GM21390 (cell line): Measurements from ENCODE around the gene SORCS2.

ENCODE experiments used
- ATAC-seq: cut with Tn5 transposase; IDR thresholded peaks from one replicate; pipeline ENCODE4 v1.9.1; 2021; ENCODE audit not compliant: unreplicated experiment

Gene SORCS2

DNA sequence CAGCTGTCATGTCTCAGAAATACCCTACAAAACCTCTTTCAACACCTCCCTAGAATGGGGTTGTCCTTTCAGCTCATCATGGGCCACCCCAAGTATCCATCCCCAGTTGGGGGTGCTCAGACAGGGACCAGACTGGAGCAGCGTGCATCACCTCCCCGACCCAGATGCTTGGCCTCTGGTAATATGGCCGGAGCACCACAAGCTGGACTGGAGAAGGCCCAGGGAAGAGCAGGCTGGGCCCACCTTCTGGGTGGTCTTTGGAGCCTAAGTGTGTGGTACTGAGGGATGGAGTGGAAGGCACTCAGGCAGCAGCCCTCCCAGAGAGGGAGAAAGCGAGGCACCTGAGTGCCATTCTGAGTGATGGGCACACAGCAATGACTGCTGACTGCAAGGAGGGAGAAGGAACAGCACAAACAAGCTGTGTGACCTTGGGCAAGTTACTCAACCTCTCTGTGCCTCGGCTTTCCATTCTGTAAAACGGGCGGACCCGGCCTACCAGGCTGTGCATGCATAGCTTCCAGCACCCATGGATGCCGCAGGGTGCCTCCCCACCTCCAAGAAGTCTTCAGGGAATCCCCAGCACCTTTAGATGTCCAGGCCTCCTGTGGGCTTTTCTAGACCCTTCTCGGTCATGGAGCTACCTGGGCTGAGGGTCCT is 519.1 kb downstream of the SORCS2 start:
- ATAC-seq: no peak

DNA sequence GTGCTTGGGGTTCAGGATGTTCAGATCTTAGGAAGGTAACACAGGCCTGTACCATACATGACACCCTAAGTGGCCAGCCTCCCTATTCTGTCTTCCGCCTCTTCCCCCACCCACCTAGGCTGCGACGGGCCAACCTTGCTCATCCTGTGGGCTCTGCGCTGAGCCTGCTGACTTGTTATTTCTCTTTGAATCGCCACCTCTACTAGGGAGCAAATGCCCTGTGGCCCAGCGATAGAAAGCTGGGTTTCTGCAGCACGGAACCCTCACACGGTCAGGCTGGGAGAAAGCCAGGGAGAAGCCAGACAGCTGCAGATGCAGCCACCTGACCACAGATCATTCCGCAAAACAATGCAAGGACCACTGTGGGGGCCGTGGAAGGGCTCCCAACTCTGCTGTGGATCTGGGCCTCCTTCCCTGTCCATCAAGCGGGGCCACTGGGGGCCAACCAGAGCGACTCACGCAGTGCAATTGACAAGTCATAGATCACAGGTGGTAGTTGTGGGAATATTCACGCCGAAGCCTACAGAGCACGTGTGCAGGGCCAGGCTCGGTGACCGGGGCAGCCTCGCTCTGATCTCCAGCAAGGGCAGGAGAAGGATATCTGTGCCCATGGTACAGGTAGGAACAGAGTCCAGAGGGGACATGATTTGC is 519.8 kb downstream of the SORCS2 start:
- ATAC-seq: no peak

DNA sequence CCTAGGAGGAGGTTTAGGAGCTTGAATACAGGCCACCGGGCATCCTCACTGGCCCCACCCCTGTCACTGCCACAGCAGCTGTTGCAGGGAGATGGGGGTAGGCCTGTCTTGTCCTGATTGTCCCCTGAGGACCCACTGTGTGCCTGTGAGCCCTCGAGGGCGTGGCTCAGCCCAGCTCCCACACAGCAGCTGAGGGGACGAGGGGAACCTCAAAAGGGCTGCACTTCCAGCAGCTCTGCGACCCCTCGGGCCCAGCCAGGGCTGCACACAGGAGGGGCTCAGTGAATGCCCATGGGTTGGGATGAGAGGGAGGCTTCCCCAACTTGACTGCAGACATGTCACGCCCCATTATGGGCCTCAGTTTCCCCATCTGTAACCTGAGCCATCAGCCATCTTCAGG is 521.4 kb downstream of the SORCS2 start:
- ATAC-seq: no peak

DNA sequence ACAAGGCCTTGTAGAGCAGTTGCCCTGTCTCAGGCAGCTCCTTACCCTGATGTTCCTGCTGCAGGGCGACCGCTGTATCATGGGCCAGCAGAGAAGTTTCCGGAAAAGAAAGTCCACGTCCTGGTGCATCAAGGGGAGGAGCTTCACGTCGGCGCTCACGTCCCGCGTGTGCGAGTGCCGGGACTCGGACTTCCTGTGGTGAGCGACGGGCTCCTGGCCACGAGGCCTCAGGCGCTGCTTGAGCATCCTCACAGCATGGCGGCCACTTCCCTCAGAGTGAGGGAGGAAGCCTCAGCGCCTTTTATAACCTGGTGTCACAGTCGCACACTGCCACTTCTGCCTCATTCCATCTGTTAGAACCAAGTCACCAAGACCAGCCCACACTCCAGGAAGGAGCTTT is 521.8 kb downstream of the SORCS2 start:
- ATAC-seq: no peak

DNA sequence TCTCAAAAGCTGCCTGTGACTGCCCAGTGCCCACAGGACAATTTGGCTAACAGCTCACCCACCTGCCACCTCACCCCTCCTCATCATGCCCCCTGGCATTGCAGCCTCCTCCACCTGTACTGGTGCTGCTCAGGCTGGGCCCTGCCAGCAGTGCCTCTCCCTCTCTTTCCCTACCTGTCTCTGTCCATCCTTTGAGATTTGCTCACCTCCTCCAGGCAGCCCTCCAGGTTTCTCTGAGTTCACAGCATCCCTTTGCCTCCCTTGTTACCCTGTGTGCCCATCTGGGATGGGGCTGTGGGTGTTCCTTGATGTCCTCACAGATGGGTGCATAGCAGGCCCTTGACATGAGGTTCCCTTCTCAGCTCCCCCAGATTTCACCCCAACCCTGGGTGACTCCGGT is 522.4 kb downstream of the SORCS2 start:
- ATAC-seq: no peak

DNA sequence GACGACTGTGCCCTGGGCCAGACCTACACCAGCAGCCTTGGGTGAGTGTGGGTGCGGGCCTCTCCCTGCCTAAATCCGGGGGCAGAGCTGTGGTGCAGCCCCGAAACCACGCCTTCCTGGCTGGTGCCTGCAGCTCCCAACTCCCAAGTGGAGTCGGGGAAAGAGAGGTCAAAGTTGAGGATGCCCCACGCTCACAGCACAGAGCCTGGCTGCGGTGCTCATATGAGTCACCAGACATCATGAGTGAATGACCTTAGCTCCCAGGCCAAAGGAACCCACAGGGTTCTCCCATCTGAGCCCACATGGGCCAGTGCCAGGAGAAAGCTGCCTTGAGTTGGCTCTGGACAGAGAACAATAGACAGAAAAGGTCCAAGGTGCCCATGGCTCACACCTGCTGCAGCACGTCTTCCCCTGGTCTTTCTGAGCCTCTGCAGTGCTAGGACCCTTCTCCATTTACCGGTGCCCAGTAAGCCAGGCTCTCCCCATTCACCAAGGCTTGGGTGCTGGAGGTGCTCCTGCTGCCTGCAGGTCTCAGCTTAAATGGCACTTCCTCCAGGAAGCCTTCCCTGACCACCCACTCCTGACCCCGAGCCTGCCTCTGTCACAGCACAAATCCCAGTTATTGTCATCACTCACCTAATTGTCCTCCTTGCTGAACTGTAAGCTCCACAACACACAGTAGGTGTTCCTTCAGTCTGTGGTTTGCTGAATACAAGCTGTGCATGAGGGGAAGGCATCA is 523.1 kb downstream of the SORCS2 start:
- ATAC-seq: no peak

DNA sequence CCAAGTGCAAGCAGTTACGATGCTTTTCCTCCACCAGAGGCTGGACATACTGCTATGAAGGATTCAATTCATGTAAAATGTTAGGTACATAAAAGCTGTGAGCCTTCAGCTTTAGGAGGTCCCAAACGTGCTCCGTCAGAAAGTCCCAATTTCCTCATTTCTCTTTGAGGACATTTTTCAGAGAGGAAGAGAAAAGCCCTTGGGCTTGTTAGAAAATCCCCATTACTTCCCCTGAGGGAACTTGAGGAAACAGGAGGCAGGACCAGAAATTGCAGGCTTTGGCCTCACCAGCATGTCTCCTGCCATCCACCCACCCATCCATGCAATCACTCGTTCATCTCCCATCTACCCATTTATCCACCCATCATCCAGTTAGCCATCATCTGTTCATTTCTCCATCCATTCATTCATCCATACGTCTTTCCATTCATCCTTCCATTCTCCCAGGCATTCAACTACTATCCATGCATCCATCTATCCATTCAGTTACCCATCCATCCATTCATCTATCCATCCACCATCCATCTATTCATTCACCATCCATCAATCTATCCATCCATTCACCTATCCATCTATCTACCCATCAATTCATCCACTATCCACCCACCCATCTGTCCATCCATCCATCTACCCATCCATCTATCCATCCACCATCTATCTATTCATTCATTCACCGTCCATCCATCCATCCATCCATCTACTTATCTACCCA is 523.8 kb downstream of the SORCS2 start:
- no peak for ATAC-seq

DNA sequence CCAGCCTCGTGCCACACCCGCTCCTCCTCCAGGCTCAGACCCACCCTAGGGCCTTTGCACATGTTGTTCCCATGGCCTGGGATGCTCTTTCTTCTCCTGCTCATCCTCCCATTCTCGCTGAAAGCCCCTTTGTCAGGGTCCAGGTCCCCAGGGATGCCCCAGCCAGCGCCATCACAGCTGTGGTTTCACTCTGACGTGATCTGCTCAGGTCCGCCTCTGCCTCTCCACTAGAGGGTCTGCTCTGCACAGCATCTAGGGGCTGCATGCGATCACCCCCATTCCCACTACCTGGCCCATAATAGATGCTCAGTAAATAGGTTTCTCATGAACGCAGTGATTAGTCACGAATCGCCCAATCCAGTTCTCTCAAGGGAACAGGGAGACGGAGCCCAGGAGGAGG is 524.8 kb downstream of the SORCS2 start:
- ATAC-seq: no peak

DNA sequence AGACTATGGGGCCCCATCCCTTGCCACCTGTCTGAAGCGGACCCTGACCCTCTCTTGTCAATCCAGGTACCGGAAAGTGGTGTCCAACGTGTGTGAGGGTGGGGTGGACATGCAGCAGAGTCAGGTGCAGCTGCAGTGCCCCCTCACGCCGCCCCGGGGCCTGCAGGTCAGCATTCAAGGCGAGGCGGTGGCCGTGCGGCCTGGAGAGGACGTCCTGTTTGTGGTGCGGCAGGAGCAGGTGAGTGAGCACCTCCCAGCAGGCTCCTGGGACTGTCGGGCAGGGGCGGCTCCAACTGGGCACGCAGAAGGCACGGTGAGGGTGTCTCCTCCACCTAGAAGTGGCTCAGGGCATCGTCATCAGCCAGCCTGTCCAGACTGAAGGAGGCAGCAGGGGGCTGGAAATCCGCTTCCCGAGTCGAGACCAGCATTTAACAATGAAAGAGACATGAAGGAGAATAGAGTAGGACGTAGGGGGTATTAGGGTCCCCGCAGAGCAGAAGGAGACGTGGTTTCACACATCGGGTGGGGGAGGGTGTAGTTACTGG is 525.7 kb downstream of the SORCS2 start:
- no peak for ATAC-seq

DNA sequence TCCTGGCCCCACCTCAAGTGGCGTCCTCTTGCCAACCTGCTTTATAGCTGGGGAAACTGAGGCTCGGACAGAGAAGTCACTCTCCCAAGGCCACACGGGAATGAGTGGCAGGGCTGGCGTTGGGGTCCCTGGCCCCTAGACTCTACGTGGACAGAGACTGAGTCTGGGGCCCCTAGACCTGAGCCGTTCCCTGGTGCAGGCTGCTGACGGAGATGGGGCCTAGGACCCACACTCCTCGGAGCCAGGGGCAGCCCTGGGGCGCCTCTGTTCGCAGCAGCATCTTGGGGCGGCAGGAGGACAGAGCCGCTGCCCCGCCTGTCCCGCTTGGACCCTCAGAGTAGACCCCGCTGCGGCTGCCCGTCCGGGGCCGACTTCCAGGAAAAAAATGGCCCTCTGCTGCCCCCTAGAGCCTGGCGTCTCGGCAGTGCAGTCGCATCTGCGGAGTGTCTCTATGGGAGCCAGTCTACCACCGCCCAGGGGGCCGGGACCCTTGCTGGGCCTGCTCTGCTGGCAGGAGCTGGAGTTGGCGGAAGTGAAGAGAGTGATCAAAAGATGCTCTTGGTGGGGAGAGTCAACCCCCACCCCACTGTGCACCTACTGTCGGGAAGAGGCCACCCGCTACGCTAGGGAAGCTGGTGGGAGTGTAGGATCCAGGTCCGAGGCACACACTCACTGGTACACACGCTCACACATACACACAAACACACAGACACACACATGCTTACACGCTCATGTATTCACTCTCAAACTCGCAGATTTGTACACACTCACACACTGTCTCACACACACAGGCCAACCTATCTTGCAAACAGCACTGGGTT is 527.2 kb downstream of the SORCS2 start:
- ATAC-seq: no peak

DNA sequence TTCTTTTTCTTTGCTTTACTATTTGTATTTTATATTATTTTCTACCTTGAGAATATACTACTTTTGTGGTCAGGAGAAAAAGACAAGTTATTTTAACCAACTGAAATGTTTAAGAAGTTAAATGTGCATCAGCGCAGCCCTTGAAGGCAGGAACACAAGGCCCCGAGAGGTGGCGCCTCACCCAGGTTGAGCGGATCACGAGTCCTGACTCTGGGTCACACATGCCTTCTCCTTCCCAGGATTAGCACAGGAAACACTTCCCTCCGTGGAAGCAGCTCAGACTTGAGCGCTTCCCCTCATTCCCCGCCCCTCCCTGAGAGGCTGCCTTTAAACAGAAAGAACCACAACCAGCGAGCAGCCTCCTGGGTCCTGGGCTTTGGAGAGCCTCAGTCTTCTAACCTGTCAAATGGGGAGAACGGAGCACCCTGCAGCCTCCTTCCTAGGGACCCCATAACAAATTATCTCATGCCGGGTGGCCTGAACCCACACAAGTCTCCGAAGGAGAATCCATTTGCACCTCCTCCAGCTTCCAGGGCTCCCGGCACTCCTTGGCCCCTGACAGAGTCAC is 529.7 kb downstream of the SORCS2 start:
- no peak for ATAC-seq

DNA sequence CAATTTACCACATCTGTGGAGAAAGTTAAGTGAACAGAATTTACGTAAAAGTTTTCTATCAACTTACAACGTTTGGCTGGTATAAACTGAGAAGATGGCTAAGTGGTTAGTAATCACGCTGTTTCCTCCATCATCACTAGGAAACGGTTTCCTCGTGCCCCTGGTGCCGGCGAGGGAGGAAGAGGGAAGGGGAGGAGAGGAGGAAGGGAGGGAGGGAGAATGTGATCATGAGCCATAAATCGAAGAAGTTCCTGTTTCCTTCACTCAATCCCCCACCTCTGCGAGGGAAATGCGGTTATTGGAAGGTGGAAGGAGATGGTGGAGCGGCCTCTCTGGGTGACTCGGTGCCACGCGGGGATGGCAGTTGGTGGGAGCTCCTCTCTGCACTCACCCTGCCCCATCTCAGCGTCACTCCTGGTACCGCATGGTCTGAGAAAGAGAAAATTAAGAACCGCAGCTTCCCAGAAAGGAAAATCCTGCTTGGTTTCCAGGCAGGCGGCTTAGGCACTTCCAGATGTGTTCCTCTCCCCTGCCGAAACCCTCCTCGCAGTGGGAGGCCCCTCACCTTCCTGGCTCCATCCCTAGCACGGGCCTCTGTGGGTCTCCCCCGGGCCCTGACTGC is 530.5 kb downstream of the SORCS2 start:
- ATAC-seq: no peak

DNA sequence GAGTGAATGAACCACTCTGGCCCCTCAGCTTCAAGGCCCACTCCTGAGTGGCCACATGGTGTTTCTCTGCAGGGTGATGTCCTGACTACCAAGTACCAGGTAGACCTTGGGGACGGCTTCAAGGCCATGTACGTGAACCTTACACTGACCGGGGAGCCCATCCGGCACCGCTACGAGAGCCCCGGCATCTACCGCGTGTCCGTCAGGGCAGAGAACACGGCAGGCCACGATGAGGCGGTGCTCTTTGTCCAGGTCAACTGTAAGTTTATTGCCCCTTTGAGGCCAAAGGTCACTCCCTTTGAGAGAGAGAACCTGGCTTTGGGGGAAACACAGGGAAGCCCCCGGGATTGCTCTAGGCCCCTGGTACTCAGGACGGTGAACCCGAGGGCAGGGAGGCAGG is 531.3 kb downstream of the SORCS2 start:
- ATAC-seq: no peak

DNA sequence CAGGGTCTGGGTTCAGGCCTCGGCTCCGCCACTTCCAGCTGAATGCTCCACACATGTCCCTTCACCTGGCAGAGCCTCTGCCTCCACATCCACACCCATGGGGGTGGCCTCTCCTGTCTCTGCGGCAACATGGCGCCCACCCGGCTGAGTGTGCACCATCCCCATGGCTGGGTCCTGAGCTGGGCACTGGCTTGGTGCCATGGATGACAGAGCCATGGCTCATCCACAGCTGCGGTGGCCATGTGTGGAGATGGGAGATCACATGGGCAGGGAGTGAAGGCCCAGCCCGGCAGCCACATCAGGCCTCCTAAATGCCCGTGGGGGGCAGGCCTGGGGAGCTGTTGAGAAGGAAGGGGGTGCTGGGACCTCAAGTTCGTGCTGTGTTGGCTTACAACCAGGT is 533.6 kb downstream of the SORCS2 start:
- ATAC-seq: no peak

DNA sequence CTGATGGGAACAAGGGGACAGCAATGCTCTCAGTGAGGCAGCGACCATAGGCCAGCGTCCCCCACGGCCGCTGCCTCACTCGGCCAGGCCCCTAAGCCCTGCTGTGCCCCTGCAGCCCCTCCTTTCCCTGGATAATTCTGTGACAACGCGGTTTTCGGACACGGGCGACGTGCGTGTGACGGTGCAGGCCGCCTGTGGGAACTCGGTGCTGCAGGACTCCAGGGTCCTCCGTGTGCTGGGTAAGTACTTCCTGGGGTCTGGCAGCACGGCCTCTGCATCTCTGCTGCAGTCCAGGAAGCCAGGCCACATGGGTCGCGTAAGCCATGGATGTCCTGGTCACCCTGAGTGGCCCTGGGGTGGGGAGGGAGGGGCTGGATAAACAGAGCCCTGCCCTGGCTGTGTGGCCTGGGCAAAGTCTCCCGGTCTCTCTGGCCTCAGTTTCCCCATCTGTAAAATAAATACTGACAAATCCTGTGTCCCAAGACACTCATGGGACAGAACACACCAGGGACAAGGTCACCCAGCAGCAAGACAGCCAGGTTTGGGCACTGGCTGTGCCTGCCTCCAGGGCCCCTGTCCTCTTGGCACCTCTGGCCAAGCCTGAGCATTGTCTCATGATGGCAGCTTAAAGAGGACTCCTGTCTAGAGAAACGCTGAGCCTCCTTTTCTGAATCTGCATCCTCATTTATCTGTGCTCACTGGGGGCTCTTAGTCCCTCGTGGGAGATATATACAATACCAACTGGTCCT is 534.5 kb downstream of the SORCS2 start:
- ATAC-seq: no peak

DNA sequence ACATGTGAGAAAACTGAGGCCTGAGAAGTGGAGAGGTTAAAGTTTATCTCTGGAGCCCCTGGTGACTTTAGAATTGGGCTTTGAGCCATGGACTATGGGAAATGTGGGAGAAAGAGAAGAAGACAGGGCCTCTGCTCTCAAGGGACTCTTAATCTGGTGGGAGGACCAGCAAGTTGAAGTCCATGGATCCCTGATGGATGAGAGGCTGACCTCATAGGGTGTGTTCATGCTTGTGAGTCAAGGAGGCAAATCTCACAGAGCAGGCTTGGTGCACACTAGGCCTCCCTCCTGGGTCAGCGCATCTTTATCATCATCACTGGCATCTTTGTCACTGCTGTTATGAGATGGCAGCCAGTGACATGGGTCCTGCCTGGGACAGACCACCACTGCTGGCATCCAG is 535.4 kb downstream of the SORCS2 start:
- ATAC-seq: no peak

DNA sequence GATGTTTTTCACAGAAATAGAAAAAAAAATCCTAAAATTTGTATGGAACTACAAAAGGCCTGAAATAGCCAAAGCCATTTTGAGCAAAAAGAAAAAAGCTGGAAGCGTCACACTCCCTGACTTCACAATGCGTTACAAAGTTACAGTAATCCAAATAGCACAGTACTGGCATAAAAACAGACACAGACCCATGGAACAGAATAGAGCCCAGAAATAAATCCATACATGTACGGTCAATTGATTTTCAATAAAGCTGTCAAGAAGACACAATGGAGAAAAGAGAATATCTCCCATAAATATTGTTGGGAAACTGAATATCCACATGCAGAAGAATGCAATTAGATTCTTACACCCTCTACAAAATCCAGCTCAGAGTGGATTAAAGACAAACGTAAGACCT is 539.1 kb downstream of the SORCS2 start:
- ATAC-seq: no peak

DNA sequence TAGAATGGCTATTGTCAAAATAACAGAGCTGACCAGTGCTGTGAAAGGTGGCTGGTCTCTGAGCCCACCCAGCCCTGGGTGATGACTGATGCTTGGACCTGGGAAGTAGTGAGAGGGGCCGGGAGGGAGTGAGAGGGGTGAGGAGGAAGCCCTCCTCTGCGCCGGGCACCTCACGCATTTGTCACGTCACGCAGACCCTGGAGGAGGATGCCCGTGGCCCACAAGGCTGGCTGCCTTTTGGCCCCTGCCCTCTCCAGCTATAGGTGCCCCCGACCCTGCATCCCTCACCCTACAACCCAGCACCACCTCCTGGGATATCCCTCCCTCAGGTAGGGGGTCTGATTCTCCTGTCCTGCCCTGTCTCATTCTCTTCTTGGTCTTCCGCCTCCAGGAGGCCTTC is 539.9 kb downstream of the SORCS2 start:
- no peak for ATAC-seq

DNA sequence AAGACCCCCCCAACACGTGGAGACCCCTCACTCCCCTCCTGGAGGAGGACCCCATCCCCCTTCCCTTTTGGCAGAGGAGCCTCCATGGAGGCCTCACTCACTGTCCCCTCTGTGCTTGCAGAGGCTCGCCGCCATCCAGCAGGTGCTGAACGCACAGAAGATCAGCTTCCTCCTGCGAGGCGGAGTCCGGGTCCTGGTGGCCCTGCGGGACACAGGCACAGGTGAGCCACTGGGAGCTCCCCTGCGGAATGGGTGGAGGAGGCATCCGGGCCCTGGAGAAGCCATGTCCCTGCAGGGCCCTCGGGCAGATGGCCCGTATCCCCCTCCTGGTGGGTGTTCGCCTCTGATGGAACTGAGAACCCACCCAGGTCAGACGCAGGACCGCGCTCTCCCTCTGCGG is 540.9 kb downstream of the SORCS2 start:
- ATAC-seq: no peak
